IPS-NIHi11 (cell line): ENCODE measurements around the gene CNIH1.
"Not testable (repeated sequence)": the region's sequence is repeated elsewhere in the genome, so short reads cannot be mapped to it uniquely, and the experiment has no call there.

Experiments used
- DNase-seq: peaks from one replicate; pipeline ENCODE4 v3.0.0; 2012; ENCODE audit warnings: mixed read lengths, low spot score

The CNIH1 gene

DNA sequence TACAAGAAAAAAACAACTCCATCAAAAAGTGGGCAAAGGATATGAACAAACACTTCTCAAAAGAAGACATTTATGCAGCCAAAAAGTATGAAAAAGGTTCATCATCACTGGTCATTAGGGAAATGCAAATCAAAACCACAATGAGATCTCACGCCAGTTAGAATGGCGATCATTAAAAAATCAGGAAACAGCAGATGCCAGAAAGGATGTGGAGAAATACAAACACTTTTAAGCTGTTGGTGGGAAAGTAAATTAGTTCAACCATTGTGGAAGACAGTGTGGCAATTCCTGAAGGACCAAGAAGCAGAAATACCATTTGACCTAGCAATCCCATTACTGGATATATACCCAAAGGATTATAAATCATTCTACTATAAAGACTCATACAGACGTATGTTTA lies 60.6 kb downstream of the CNIH1 start:
- DNase-seq = not testable (repeated sequence)

GRCh38 chr14:54378893-54379292 lies 62.3 kb downstream of the CNIH1 start:
- DNase-seq = not testable (repeated sequence)

- no peak for DNase-seq
Observed at GRCh38 chr14:54377501-54377900, 63.7 kb downstream of the CNIH1 start.

DNA sequence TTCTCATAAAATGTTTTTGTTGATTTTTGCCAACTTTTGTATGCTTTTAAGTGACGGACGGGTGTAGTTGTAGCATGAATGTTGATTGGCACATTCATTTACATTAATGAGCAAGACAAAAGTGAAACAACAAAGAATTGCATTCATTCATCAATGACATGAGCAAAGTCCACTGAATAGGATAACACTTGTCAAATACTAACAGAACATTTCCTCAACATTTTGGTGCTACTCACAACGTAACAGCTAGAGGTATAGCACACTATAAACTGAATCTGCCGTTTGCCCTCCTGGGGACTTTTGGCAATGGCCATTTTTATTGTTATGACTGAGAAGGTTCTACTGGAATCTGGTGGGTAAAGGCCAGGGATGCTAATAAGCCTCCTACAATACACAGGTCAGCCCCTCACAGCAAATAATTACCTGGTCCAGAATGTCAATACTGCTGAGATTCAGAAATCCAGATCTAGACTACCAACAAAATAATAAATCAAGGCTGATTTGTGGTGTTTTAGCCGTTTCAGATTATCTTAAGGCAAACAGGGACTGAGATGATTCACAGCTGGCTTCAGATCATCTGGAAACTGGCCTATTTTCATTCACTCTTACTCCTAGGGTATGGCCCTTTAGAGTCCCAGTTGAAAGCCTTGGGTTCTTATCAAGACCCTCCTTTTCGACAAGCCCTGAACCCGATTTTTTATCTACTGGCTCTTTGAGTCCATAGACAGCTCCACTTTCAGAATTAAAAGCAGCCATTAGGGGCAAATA lies 66.9 kb downstream of the CNIH1 start:
- DNase-seq = no peak
